ENCODE measurements around the gene DNM3. TPM values are rescaled to one million over a fixed set of nuclear protein-coding genes. Genes with fewer than 3 reads are reported as not detected.

DNM3 gene
- total and polyA plus RNA-seq, 9 of the 15 experiments (the other 6 are each of a cell fraction or from before 2014, with no cell fraction given): 0.08 to 0.36 (median 0.22) TPM; not detected in 1

GRCh38 chr1:172185996-172186395, 344.7 kb downstream of the DNM3 start (continued):
- TF ChIP-seq BCOR (IDR thresholded peaks at IDR 0.05): no peak
- no peak for TF ChIP-seq CBFA2T3 (IDR thresholded peaks at IDR 0.05)
- TF ChIP-seq ATF2 (CRISPR knock-in tag; IDR thresholded peaks at IDR 0.05): no peak
- TF ChIP-seq POLR2G (IDR thresholded peaks at IDR 0.05; ENCODE audit: low read depth, low read length): no peak

DNA sequence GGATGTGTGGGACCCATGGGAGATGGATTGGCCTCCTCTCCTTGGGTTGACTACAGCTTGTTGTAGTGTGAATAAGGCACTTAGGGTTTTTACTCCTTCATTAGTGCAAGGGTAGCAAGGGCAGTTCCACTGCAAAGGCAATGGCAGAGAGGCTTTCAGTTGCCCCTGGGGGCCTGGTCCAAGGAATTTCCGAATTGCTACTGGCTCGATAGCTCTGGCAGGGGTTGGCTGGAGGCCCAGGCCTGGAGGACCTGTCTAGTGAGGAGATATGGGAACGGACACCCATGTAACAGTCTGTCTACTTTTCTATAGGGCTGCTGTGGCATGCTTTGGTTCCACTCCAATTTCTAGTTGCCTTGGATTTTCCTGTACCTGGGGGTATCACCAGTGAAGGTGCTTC, 360.3 kb downstream of the DNM3 start:
- Histone ChIP-seq H3K9me1 (ENCODE audit: control insufficient read depth, insufficient read depth, low read length) (no peaks in the 10 kb centered on the region), H3K79me2 (ENCODE audit: control insufficient read depth, insufficient read depth, low read length) (no peaks in the 10 kb centered on the region), H3K27me3 (ENCODE audit: control insufficient read depth in 2 of 2, insufficient read depth in 2 of 2, low read length in 2 of 2) (no peaks in the 10 kb centered on the region), H3K4me1 (replicated peaks in 1 of 2; ENCODE audit: control insufficient read depth in 2 of 2, insufficient read depth in 2 of 2, low read length in 2 of 2) (no peaks in the 10 kb centered on the region), H3K9ac (ENCODE audit: insufficient read depth in 1 of 2, low read depth in 2 of 2, low read length in 2 of 2) (no peak overlapping the region), H4K20me1 (replicated peaks; ENCODE audit: control insufficient read depth, insufficient read depth, low read length) (no peaks in the 10 kb centered on the region), H3K9me3 (replicated peaks; ENCODE audit: control insufficient read depth, insufficient read depth, low read depth, low read length) (no peaks in the 10 kb centered on the region), H3K4me2 (ENCODE audit: insufficient read depth, low read length) (no peak overlapping the region), H2AFZ (ENCODE audit: low read depth, low read length) (no peak overlapping the region), H3K4me3 (no peak overlapping the region), H3K36me3 (ENCODE audit: control insufficient read depth, insufficient read depth, low read length) (no peaks in the 10 kb centered on the region), H3K27ac (ENCODE audit: extremely low read depth, low read depth, low read length) (no peak overlapping the region)
- intact Hi-C loops (cut with micrococcal nuclease) (no loop called here), in situ Hi-C loops (cut with MboI) (no loop called here)
- POLR2A ChIA-PET: interaction anchor here (0.6 kb wide), 1 partner anchor 11 kb away, joined by 3 read pairs; no protein-coding TSS in a partner anchor
- TF ChIP-seq KLF6 (CRISPR knock-in tag; IDR thresholded peaks at IDR 0.05; ENCODE audit: borderline replicate concordance): no peak
- no peak for TF ChIP-seq ARNT (IDR thresholded peaks at IDR 0.05)
- DNase-seq (ENCODE audit: extremely low read depth in 1 of 4, low spot score in 3 of 4): no peak
- ATAC-seq: no peak
- WGBS (ENCODE audit: insufficient coverage, low coverage, missing lambda C conversion rate): 5% methylated on average over 3 of the region's 3 CpGs
- no TSS peak for BruUV-seq (replicated peaks)
- CTCF ChIA-PET (ENCODE audit: low intra/inter-chr PET ratio): no interaction called here
- FAIRE-seq: no peak
